Calu3 (cell line): ENCODE data around the gene MPND. TPM values are rescaled to one million over a fixed set of nuclear protein-coding genes. Genes with fewer than 3 reads are reported as not detected.

Experiments used
- BruUV-seq: library from RNA; stranded (reverse); fragments of 400-500 nt; replicated peaks from 2 replicates; lab custom pipeline; 2021; lab: Mats Ljungman, UMichigan
- CTCF ChIA-PET: fragments of 300-600 bp; sonication (Branson Sonifier 250); formaldehyde crosslinking; loops from one replicate; lab custom pipeline; 2022; ENCODE audit warnings: antibody characterized with exemption; lab: Charles Lee
- DNase-seq: peaks from one replicate; pipeline ENCODE4 v3.0.0; 2022
- H3K27ac Mint-ChIP-seq: one replicate; pipeline ENCODE4 v1.8.0; 2022; ENCODE audit warnings: mixed read lengths; ENCODE audit not compliant: unreplicated experiment
- H3K27me3 Mint-ChIP-seq: one replicate; pipeline ENCODE4 v1.8.0; 2022; ENCODE audit warnings: mixed read lengths; ENCODE audit not compliant: unreplicated experiment
- H3K36me3 Mint-ChIP-seq: one replicate; pipeline ENCODE4 v1.8.0; 2022; ENCODE audit warnings: mild to moderate bottlenecking, moderate library complexity, mixed read lengths; ENCODE audit not compliant: insufficient read depth, unreplicated experiment
- H3K4me1 Mint-ChIP-seq: one replicate; pipeline ENCODE4 v1.8.0; 2022; ENCODE audit warnings: mild to moderate bottlenecking, low read depth, mixed read lengths; ENCODE audit not compliant: unreplicated experiment
- H3K4me3 Mint-ChIP-seq: one replicate; pipeline ENCODE4 v1.8.0; 2022; ENCODE audit warnings: mild to moderate bottlenecking, low read depth, moderate library complexity, mixed read lengths; ENCODE audit not compliant: unreplicated experiment
- H3K9me3 Mint-ChIP-seq: one replicate; pipeline ENCODE4 v1.8.0; 2022; ENCODE audit warnings: low read depth, mixed read lengths; ENCODE audit not compliant: unreplicated experiment
- intact Hi-C: fragments of 100-400 bp; cut with micrococcal nuclease; formaldehyde crosslinking; loops from one replicate; pipeline ENCODE4 v1.10.0; 2022; ENCODE audit not compliant: unreplicated experiment
- total RNA-seq: library from RNA; stranded (reverse); gene quantifications from 2 replicates; pipeline ENCODE4 v1.2.3, GENCODE V29; 2022
- TF ChIP-seq, protein P1 (sequence below): fragments of 200-600 bp; IDR thresholded peaks from one replicate; pipeline ENCODE4 v1.8.0; 2022; ENCODE audit warnings: antibody characterized with exemption; ENCODE audit not compliant: unreplicated experiment

Gene MPND
- total RNA-seq, 1 experiment from 2014 or later, result 21.1 TPM

DNA sequence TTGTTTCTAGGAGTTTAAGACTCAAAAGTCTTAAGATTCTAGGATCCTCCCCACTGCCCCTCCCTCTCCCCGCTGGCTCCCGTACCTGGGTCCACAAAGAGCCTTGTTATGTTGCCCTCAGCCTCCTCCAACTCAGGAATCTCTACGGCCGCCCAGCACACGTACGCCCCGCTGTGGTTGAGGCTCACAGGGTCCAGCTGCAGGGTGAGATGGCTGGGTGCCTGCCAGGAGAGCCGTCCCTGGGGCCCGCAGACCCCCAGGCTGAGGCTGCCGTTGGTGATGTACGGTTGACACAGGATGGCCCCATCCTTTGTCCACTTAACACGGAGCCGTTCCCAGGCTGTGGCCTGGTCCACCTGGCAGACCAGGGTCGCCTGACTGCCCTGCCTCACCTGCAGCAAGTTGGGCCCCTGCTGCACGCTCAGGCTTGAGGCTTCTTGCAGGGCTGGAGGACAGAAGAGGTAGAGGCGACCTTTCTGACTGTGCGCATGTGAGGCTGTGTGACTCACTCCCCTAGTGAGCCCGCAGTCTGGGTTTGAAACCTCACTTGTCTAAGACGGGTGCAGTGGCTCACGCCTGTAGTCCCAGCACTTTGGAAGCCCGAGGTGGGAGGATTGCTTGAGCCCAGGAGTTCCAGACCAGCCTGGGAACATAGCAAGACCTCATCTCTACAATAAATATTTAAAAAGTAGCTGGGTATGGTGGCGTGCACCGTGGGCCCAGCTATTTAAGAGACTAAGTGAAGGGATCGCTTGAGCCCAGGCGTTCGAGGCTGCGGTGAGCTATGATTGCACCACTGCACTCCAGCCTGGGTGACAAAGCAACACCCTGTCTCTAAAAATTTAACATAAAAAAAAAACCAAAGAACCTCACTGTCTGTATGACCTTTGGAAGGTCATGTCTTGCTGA lies 45.2 kb upstream of the MPND start:
- no peak for DNase-seq
- Mint-ChIP-seq H3K27me3 (peaks cover 24% of the 10 kb centered on the region), H3K4me3 (no peak overlapping the region), H3K36me3 (no peaks in the 10 kb centered on the region), H3K4me1 (no peaks in the 10 kb centered on the region), H3K9me3 (no peaks in the 10 kb centered on the region), H3K27ac (no peak overlapping the region)
- no TSS peak for BruUV-seq
- TF ChIP-seq, protein P1, sequence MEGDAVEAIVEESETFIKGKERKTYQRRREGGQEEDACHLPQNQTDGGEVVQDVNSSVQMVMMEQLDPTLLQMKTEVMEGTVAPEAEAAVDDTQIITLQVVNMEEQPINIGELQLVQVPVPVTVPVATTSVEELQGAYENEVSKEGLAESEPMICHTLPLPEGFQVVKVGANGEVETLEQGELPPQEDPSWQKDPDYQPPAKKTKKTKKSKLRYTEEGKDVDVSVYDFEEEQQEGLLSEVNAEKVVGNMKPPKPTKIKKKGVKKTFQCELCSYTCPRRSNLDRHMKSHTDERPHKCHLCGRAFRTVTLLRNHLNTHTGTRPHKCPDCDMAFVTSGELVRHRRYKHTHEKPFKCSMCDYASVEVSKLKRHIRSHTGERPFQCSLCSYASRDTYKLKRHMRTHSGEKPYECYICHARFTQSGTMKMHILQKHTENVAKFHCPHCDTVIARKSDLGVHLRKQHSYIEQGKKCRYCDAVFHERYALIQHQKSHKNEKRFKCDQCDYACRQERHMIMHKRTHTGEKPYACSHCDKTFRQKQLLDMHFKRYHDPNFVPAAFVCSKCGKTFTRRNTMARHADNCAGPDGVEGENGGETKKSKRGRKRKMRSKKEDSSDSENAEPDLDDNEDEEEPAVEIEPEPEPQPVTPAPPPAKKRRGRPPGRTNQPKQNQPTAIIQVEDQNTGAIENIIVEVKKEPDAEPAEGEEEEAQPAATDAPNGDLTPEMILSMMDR, result no peak
- CTCF ChIA-PET, result interaction anchor here (0.7 kb wide), 1 partner anchor 31 kb away, joined by 3 read pairs; no protein-coding TSS in a partner anchor
- intact Hi-C loops, result no loop called here

DNA sequence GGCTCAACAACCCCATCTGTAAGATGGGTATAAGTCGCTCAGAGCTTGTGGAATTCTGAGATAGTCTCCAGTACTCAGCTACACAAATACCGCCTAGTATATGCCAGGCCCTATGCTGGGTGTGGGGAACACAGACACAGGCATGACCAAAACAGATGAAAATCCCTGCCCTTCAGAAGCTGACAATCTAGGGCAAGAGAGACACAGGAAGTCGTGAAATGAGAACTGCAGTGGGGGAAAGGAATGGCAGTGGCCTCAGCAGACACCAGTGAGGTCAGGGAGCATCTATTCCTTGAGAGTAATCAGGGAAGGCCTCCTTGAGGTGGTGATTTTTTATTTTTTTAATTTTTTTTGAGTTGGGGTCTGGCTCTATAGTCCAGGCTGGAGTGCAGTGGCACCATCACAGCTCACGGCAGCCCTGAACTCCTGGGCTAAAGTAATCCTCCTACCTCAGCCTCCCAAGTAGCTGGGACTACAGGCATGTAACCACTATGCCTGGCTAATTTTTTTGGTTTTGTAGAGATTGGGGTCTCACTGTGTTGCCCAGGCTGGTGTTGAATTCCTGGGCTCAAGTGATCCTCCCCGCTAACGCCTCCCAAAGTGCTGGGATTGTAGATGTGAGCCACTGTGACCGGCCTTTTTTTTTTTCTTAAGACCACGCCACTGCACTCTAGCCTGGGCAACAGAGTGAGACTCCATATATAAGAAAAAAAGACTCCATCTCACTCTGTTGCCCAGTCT lies 44.4 kb upstream of the MPND start:
- CTCF ChIA-PET, result interaction anchor here (0.7 kb wide), 1 partner anchor 32 kb away, joined by 3 read pairs; no protein-coding TSS in a partner anchor
- intact Hi-C loops, result no loop called here
- DNase-seq, result no peak
- no peak overlapping the region for H3K27ac Mint-ChIP-seq
- H3K9me3 Mint-ChIP-seq, result no peaks in the 10 kb centered on the region
- H3K27me3 Mint-ChIP-seq, result peaks cover 24% of the 10 kb centered on the region
- H3K4me3 Mint-ChIP-seq, result no peak overlapping the region
- H3K36me3 Mint-ChIP-seq, result no peaks in the 10 kb centered on the region
- no TSS peak for BruUV-seq
- TF ChIP-seq, protein P1, result no peak
- H3K4me1 Mint-ChIP-seq, result no peaks in the 10 kb centered on the region

DNA sequence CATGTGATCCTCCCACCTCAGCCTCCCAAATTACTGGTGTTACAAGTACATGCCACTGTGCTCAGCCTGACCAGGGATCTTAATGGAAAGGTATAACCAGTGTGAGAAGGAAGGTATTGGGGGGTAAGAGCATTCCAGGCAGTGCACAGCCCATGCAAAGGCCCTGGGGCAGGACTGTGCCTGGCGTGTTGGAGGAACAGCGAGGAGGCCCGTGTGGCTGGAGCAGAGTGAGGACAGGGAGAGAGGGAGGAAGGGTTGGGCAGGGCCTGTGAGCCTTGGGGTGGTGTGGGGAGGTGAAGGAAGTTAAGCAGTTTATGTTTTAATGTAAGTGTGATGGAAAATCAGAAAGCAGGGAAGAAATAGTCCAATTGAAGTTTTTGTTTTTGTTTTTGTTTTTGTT lies 42.8 kb upstream of the MPND start:
- no peaks in the 10 kb centered on the region for H3K36me3 Mint-ChIP-seq
- TF ChIP-seq, protein P1, result no peak
- CTCF ChIA-PET, result interaction anchor here (0.6 kb wide), 1 partner anchor 21 kb away, joined by 3 read pairs; no protein-coding TSS in a partner anchor
- H3K4me3 Mint-ChIP-seq, result no peak overlapping the region
- no TSS peak for BruUV-seq
- peaks cover 17% of the 10 kb centered on the region for H3K27me3 Mint-ChIP-seq
- H3K9me3 Mint-ChIP-seq, result no peaks in the 10 kb centered on the region
- H3K27ac Mint-ChIP-seq, result no peak overlapping the region
- no peak for DNase-seq
- intact Hi-C loops, result no loop called here
- no peaks in the 10 kb centered on the region for H3K4me1 Mint-ChIP-seq

DNA sequence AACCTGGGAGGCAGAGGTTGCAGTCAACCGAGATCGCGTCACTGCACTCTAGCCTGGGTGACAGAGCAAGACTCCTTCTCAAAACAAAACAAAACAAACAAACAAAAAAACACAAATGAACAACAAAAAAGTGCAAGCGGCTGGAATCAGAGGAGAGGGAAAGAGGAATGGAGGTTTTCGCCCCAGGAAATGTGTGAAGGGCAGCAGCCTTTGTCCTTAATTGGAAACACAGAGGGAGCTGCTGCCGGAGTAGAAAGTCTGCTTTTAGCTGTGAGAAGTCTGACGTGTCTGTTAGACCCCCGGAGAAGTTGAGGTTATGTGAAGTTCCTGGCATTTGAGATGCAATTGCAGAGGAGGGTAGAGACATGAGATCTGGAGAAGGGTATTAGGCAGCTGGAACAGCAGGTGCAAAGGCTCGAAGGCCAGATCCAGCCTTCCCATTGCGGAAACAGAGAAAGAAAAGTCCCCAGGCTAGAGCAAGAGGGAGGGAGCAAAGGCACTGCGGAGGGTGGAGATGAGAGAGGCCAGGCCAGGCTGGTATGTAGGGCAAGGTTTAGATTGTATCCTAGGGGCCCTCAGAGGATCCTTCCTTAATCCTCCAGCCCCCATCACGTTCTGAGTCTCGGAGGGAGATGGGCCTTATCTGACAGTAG lies 41.6 kb upstream of the MPND start:
- DNase-seq, result no peak
- intact Hi-C loops, result no loop called here

More for the DNA sequence above, 41.6 kb upstream of the MPND start:
- TF ChIP-seq, protein P1, result no peak
- H3K36me3 Mint-ChIP-seq, result peaks cover 3% of the 10 kb centered on the region
- no peak overlapping the region for H3K27ac Mint-ChIP-seq
- no peaks in the 10 kb centered on the region for H3K9me3 Mint-ChIP-seq
- peaks cover 28% of the 10 kb centered on the region for H3K27me3 Mint-ChIP-seq
- CTCF ChIA-PET, result no interaction called here
- H3K4me3 Mint-ChIP-seq, result no peak overlapping the region
- BruUV-seq, result no TSS peak
- H3K4me1 Mint-ChIP-seq, result no peaks in the 10 kb centered on the region
